Measurements from ENCODE around the gene GSDME. TPM values are rescaled to one million over a fixed set of nuclear protein-coding genes. Genes with fewer than 3 reads are reported as not detected.

GSDME gene
- 109 and 127 TPM in 2 replicates for polyA plus RNA-seq (2012; rRNA removed)
- polyA plus RNA-seq (2012; cell fraction: cytosol; rRNA removed), result 93.7 and 103 TPM in 2 replicates
- polyA plus RNA-seq (2012; cell fraction: nucleus; rRNA removed), result 123 and 155 TPM in 2 replicates

DNA sequence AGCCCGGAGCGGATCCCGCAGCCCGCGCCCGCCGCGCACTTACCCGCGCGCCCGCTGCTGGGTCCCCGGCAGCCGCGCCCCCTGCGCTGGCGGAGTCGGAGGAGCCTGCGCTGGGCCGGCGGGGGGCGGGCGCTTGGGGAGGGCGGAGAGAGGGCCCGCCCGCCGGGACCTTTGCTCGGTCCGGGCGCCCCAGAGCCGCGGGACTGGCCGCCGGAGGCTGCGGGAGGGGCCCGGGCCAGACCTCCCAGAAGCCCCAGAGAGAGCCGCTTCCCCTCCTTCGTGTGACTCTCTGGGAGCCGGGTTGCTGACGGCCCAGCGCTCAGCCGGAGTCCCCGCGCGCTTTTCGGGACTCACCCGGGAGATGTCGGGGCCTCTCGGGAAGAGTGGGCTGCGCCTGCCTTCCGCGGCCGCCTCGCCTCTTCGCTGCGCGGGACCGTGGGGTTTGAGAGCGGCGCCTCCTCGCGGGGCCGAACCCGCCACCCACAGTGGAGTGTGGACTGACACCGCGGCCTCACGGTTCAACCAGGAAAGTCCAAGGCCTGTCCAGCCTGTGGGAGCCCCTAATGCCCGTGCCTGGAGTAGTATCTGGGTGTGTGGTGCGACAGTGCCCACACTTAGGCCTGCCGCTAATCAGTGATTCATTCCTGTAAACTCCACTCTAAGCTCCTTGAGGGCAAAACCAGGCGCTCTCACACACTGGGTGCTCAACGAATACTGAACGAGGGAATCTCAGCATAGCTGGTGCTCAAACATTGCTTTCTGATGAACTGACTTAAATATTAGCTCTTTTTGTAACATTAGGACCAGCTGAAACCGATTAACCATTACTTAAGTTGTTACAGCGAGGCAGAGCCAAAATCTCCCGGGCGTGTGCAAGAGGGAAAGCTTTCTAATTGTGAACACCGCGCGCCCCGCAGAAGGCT is at the start of gene GSDME:
GSDME (minus strand) TSS at position 112 of the 923 bp plus-strand sequence. CDS start 7,690 bp downstream, outside the sequence.
- Histone ChIP-seq H3K36me3 (replicated peaks in 1 of 2; ENCODE audit: control insufficient read depth in 1 of 2, insufficient read depth in 2 of 2, low read length in 1 of 2) (no peaks in the 10 kb centered on the region), H3K4me3 (ENCODE audit: low read depth in 2 of 2, low read length in 1 of 2) (peak within 1 kb of the TSS; percentile 74 to 76), H3K27me3 (ENCODE audit: insufficient read depth) (no peaks in the 10 kb centered on the region), H3K79me2 (ENCODE audit: insufficient read depth) (peaks cover 37% of the 10 kb centered on the region; the same call in 1 of the 2 replicates), H3K27ac (ENCODE audit: low read depth in 2 of 2, low read length in 1 of 2) (peak within 1 kb of the TSS; percentile 83 to 93), H3K4me1 (ENCODE audit: control insufficient read depth in 1 of 2, insufficient read depth in 2 of 2, low read depth in 1 of 2, low read length in 1 of 2) (peaks cover 16 to 19% of the 10 kb centered on the region in 2 experiments; a peak in 3 of 4 replicates), H3K9ac (peak within 1 kb of the TSS; percentile 87), H3K9me3 (no peaks in the 10 kb centered on the region), H3F3A (replicated peaks; ENCODE audit: insufficient read depth) (peaks cover 13% of the 10 kb centered on the region), H4K20me1 (ENCODE audit: insufficient read depth) (no peaks in the 10 kb centered on the region), H3K4me2 (peak within 1 kb of the TSS; percentile 89), H2AFZ (ENCODE audit: low read depth) (peak within 1 kb of the TSS; percentile 91), H3K9me2 (no peaks in the 10 kb centered on the region)
- CTCF ChIA-PET, result interaction anchor here (0.6 to 1.6 kb wide), 5 partner anchors 10 to 1639 kb away, joined by 3 to 6 read pairs (median 4); no protein-coding TSS in a partner anchor
- TF ChIP-seq TAF1 (IDR thresholded peaks at IDR 0.05; ENCODE audit: borderline replicate concordance, low read depth, low read length), result peak; percentile 46; the same call in 1 of the 2 replicates
- TF ChIP-seq EP300 (IDR thresholded peaks at IDR 0.05; ENCODE audit: borderline replicate concordance in 1 of 2, low read depth in 1 of 2, low read length in 1 of 2), result no peak
- TF ChIP-seq NFIC (IDR thresholded peaks at IDR 0.05; ENCODE audit: borderline replicate concordance), result no peak
- no peak; the same call in 1 of the 2 replicates for TF ChIP-seq MXI1 (IDR thresholded peaks at IDR 0.05; ENCODE audit: low read depth, low read length)
- TF ChIP-seq, protein P1, sequence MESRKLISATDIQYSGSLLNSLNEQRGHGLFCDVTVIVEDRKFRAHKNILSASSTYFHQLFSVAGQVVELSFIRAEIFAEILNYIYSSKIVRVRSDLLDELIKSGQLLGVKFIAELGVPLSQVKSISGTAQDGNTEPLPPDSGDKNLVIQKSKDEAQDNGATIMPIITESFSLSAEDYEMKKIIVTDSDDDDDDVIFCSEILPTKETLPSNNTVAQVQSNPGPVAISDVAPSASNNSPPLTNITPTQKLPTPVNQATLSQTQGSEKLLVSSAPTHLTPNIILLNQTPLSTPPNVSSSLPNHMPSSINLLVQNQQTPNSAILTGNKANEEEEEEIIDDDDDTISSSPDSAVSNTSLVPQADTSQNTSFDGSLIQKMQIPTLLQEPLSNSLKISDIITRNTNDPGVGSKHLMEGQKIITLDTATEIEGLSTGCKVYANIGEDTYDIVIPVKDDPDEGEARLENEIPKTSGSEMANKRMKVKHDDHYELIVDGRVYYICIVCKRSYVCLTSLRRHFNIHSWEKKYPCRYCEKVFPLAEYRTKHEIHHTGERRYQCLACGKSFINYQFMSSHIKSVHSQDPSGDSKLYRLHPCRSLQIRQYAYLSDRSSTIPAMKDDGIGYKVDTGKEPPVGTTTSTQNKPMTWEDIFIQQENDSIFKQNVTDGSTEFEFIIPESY (IDR thresholded peaks at IDR 0.05; ENCODE audit: borderline replicate concordance, low read depth), result peak; percentile 12; the same call in 1 of the 2 replicates
- TF ChIP-seq, protein P2, sequence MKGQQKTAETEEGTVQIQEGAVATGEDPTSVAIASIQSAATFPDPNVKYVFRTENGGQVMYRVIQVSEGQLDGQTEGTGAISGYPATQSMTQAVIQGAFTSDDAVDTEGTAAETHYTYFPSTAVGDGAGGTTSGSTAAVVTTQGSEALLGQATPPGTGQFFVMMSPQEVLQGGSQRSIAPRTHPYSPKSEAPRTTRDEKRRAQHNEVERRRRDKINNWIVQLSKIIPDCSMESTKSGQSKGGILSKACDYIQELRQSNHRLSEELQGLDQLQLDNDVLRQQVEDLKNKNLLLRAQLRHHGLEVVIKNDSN (IDR thresholded peaks at IDR 0.05; ENCODE audit: borderline replicate concordance, low read depth), result peak; percentile 19; the same call in 1 of the 2 replicates
- TF ChIP-seq RAD21 (IDR thresholded peaks at IDR 0.05; ENCODE audit: low read length), result no peak
- TF ChIP-seq NRF1 (IDR thresholded peaks at IDR 0.05; ENCODE audit: low read depth, low read length), result peak; percentile 67
- peak; percentile 16; the same call in 1 of the 2 replicates for TF ChIP-seq RXRA (IDR thresholded peaks at IDR 0.05; ENCODE audit: borderline replicate concordance, low read depth)
- TF ChIP-seq, protein P3, sequence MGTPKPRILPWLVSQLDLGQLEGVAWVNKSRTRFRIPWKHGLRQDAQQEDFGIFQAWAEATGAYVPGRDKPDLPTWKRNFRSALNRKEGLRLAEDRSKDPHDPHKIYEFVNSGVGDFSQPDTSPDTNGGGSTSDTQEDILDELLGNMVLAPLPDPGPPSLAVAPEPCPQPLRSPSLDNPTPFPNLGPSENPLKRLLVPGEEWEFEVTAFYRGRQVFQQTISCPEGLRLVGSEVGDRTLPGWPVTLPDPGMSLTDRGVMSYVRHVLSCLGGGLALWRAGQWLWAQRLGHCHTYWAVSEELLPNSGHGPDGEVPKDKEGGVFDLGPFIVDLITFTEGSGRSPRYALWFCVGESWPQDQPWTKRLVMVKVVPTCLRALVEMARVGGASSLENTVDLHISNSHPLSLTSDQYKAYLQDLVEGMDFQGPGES (IDR thresholded peaks at IDR 0.05; ENCODE audit: low read depth, low read length), result no peak
- 0 out of 2 replicates have a peak, but pooled peaks have one; percentile 5 for TF ChIP-seq RCOR1 (IDR thresholded peaks at IDR 0.05; ENCODE audit: low read length)
- 0 out of 2 replicates have a peak, but pooled peaks have one; percentile 1 for TF ChIP-seq PBX3 (IDR thresholded peaks at IDR 0.05)
- no peak for TF ChIP-seq FOXM1 (IDR thresholded peaks at IDR 0.05; ENCODE audit: low read depth)
- TF ChIP-seq YY1 (IDR thresholded peaks at IDR 0.05; ENCODE audit: low read depth), result no peak
- no peak; the same call in 1 of the 2 replicates for TF ChIP-seq GABPA (IDR thresholded peaks at IDR 0.05; ENCODE audit: low read depth)
- TF ChIP-seq EZH2phosphoT487 (IDR thresholded peaks at IDR 0.05; ENCODE audit: borderline replicate concordance, low read depth), result no peak
- TF ChIP-seq, protein P4, sequence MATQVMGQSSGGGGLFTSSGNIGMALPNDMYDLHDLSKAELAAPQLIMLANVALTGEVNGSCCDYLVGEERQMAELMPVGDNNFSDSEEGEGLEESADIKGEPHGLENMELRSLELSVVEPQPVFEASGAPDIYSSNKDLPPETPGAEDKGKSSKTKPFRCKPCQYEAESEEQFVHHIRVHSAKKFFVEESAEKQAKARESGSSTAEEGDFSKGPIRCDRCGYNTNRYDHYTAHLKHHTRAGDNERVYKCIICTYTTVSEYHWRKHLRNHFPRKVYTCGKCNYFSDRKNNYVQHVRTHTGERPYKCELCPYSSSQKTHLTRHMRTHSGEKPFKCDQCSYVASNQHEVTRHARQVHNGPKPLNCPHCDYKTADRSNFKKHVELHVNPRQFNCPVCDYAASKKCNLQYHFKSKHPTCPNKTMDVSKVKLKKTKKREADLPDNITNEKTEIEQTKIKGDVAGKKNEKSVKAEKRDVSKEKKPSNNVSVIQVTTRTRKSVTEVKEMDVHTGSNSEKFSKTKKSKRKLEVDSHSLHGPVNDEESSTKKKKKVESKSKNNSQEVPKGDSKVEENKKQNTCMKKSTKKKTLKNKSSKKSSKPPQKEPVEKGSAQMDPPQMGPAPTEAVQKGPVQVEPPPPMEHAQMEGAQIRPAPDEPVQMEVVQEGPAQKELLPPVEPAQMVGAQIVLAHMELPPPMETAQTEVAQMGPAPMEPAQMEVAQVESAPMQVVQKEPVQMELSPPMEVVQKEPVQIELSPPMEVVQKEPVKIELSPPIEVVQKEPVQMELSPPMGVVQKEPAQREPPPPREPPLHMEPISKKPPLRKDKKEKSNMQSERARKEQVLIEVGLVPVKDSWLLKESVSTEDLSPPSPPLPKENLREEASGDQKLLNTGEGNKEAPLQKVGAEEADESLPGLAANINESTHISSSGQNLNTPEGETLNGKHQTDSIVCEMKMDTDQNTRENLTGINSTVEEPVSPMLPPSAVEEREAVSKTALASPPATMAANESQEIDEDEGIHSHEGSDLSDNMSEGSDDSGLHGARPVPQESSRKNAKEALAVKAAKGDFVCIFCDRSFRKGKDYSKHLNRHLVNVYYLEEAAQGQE (IDR thresholded peaks at IDR 0.05; ENCODE audit: low read depth, low read length), result peak; percentile 12; the same call in 1 of the 2 replicates
- peak; percentile 66 for TF ChIP-seq MAX (IDR thresholded peaks at IDR 0.05; ENCODE audit: low read depth)
- 0 out of 2 replicates have a peak, but pooled peaks have one; percentile 4 for TF ChIP-seq TEAD4 (IDR thresholded peaks at IDR 0.05; ENCODE audit: borderline replicate concordance, insufficient read depth)
- DNase-seq, result peak; percentile 96
- WGBS (ENCODE audit: low lambda C conversion rate), result 38% methylated on average over 27 of the region's 81 CpGs
- POLR2A ChIA-PET, result interaction anchor here (0.8 to 1.8 kb wide), 6 partner anchors 8 to 368 kb away, joined by 3 to 5 read pairs (median 4); partner anchors contain the start of gene CYCS
